TTC549 (cell line): ENCODE data around the gene PLD4.

Source experiments
- FAIRE-seq: peaks from 2 replicates; lab custom pipeline; 2012; peaks lifted over from hg19 to GRCh38; lab: Jason Lieb, UNC

PLD4 gene

DNA sequence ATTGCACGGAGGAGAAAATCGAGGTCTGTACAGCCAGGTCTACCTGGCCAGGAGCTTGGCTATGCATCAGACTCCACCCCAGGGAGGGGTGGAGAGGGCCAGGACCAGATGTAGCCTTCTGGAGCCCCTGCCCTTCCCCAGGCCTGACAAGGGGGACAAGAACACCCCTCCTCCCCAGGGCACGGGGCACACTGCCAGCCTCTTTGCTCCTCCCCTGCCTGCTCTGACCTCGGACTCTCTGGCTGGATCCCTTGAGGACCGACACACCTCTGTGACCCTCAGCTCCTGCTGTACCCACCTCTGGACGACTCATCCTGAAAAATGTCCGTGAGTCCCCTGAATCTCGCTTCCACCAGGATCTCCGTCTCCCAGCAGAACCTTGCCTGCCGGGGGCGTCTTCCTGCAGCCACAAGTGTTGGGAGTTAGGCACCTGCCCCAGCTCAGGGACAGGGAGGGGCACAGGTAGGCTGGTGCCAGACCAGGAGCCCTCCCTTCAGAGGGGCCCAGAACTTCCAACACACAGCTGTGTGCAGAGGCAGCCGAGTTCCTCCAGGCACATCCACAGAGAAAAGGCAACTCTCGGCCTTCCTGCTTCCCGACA, 31.7 kb downstream of the PLD4 start:
- FAIRE-seq, result no peak

- FAIRE-seq, result no peak
Observed at GRCh38 chr14:104957146-104958113, 32.8 kb downstream of the PLD4 start.

- no peak for FAIRE-seq
Observed at GRCh38 chr14:104964546-104964945, 39.9 kb downstream of the PLD4 start.

- no peak for FAIRE-seq
Observed at GRCh38 chr14:104965561-104966231, 41.0 kb downstream of the PLD4 start.

DNA sequence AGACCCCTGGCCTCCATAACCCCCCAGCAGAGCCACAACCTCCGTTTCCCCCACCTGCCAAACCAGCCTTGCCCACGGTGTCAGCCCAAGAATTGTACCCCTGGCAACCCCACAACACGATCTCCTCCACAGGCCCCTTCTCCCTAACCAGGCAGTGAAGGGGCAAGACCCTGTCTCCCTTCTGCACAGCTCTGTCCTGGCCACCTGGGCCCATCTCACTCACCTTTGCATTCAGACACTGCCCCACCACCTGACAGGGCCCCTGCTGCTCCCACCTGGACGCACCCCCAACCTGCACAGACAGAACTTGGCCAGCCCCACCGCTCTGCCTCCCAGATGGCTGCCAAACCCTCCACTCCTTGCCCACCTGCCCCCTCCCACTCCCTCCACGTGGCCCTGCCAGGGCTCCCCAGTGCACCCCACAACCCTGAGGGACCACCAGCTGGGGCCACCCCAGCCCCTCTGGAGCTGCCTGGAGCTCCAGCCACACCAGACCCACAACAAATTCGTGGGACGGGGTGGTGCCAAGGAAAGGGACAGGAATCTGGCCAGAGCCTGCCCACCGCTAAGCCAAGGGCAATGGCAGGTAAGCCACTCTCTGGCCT, 41.7 kb downstream of the PLD4 start:
- FAIRE-seq, result no peak

DNA sequence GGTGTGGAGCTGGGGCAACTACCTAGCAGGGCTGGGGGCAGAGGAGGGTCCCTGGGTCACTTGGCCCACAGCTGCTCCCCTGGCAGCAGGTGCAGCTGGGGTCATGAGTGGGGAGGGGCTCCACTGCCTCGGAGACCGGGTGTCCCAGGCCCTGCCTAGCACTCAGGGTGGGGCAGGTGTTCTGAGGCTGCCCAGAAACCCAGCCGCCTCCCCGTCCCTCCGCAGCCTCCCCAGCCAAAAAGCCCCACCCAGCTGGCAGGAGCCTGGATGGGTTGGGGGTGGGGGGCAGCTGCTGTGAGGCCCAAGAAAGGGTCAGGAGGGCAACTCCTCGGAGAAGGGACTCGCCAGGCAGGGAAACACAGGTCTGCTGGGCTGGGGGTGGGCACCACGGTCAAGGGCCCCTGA, 42.3 kb downstream of the PLD4 start:
- no peak for FAIRE-seq

DNA sequence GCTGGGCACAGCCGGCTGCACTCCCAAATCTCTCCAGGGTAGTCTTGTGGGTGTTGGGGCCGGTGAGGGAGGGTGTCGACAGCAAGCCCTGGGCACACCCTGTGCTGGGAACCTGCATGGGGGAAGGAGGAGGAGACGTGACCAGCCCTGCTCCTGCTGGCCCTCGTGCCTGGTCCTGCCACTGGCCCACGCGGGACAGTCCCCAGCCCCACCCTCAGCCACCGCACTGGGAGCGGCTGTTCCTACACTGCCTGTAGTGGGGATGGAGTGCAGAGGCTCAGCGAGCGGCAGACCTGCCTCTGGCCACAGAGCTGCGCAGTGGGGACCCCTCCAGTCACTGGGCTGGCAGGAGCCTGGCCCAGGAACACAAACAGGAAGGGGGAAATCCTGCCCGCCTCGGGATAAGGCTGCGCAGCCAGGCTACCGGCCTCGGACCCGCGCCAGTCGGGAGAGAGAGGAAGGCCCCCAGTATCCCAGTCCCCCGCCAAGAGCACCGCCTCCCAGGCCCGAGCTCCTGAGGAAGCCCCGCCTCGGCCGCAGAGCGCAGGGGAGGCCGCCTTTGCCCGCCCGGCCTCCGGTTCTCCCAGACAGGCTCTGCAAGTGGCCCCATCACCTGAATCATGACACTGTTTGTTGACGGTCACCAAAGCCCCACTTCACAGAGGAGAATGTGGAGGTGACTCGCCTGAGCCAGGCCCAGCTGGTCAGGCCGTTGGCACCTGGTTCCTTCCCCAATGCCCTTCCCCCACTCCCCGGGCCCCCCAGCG, 42.9 kb downstream of the PLD4 start:
- no peak for FAIRE-seq

GRCh38 chr14:104968153-104968527, 43.5 kb downstream of the PLD4 start:
- no peak for FAIRE-seq

GRCh38 chr14:104968541-104969401, 44.1 kb downstream of the PLD4 start:
- FAIRE-seq, result no peak

- FAIRE-seq, result no peak
Observed at GRCh38 chr14:104969741-104970230, 45.1 kb downstream of the PLD4 start.

- no peak for FAIRE-seq
Observed at GRCh38 chr14:104970231-104971068, 45.8 kb downstream of the PLD4 start.

DNA sequence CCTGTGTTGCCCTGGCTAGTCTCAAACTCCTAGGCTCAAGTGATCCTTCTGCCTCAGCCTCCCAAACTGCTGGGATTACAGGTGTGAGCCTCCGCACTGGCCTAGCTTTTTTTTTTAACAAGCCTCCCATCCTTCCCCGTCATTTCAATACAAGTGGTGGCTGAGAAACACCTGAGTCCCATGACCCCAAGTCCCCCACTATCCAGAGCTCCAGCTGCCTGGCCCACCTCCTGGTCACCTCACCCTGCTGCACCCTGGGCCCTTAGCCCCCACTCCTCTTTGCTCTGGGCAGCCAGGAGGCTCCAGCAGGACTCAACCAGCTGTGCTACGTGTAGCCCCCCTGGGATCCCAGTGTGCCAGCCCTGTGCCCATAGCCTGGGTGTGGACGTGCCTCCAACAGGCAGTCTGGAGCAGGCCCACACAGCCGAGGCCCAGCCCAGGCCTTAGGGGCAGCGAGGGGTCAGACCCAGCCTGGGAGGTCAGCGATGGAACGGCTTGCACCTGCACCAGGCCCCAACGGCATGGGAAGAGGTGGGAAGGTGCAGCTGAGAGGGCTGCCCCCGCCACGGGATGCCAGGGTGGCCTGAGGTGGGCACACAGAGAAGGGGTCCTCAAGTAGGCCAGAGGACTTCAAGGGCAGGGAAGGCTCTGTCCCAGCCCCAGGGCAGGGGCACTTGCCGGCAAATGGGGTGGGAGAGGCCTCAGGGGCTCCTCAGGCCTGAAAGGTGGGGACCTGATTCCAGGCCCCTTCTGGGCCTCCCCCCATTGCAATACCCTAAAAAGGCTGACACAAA, 47.0 kb downstream of the PLD4 start:
- FAIRE-seq, result no peak

DNA sequence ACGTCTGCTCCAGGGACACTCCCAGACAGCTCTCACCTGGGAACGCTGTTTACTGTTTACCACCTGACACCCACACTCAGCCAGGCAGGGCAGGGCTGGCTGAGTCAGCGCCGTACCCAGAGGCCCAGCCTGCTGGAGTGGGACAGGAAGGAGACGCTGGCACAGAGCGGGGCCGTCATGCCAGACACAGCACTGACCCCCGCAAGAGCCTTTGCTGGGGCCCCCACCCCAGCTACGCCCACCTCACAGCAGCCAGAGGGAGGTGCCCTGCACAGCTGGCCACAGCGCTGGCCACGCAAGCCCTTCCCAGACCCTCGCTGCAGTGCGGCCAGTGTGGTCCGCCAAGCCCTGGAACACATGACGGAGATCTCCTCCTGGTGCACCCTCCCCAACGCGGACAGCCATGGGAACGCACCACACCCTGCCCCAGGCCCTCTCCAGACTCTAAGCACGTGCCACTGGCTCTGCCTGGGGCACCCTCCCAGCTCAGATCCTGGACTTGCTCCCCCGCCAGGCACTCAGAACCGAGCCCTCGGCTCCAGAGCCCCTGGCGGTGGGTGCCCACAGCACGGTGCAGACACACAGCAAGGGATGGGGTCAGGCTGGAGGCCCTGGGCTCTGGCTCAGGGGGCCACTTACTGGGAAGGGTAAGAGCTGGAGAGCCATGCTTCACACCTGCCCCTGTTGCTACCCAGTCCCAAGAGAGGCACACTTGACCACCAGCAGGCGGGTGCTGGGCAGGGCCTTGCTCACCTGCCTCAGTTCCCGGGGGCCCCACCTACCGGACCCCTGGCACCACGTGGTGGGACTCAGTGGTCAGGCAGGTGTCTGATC, 47.8 kb downstream of the PLD4 start:
- FAIRE-seq, result no peak

DNA sequence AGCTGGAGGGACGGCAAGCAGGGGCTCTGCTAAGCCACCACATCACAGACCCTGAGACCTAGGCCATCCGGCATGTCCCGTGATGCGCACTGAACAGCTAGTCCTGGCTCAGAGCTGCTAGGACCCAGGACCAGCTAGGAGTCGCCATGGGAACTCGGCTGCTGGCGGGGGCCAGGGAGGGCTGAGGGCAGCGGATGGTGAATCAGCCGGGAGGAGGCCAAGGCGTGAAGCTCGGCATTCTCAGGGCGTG, 48.4 kb downstream of the PLD4 start:
- no peak for FAIRE-seq

- FAIRE-seq, result no peak
Observed at GRCh38 chr14:104973385-104974145, 48.9 kb downstream of the PLD4 start.

GRCh38 chr14:104974146-104974541, 49.5 kb downstream of the PLD4 start:
- no peak for FAIRE-seq

DNA sequence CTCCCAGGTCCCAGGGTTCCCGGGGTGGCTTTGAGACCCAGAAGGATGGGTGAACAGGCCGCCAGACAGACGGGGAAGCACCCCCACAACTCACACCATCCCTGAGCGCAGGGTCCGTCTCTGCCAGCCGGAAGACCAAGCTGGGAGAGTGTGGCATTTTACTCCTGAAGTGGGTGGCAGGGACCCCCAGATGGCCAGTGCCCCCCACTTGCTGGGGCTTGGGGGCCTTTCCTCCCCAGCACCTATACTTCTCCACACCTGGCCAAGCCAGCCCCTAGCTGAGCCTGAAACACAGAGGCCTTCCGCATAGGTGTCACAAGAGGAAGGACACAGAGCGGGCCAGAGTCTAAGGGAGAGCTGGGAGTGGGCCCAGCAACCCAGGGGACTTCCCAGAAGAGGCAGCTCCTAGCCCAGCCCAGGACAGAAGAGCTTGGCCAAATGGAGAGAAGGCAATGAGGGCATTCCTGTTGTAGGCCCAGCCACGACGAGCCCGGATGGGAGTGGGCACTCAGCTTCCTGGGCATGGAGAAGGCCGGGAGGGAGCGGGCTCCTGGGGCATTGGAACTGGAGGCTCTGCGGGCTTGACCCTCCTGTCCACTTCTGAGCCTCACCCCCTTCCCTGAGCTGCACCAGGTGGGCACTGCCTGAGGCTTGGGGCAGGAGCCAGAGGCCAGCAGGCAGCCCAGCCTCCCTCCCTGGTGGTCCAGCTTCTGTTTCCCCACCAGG, 50.1 kb downstream of the PLD4 start:
- no peak for FAIRE-seq
